Mammary epithelial cell (primary cell): ENCODE results near the gene FGF1.

Experiments
- EZH2 ChIP-seq: IDR thresholded peaks from 2 replicates; pipeline ENCODE4 v1.6.1; 2012; ENCODE audit warnings: low read length, inconsistent platforms, borderline replicate concordance
- TF ChIP-seq, protein P1 (sequence below), 2 donors: IDR thresholded peaks in 1 of 2; conservative IDR thresholded peaks in 1 of 2; 2 replicates each; pipeline ENCODE4 v1.5.1; 2011 to 2012; ENCODE audit warnings: inconsistent platforms in 2 of 2, low read length in 2 of 2, mild to moderate bottlenecking in 2 of 2, control low read depth in 1 of 2, low read depth in 1 of 2; ENCODE audit not compliant: insufficient read depth in 1 of 2; ENCODE audit errors: extremely low read depth in 1 of 2

DNA sequence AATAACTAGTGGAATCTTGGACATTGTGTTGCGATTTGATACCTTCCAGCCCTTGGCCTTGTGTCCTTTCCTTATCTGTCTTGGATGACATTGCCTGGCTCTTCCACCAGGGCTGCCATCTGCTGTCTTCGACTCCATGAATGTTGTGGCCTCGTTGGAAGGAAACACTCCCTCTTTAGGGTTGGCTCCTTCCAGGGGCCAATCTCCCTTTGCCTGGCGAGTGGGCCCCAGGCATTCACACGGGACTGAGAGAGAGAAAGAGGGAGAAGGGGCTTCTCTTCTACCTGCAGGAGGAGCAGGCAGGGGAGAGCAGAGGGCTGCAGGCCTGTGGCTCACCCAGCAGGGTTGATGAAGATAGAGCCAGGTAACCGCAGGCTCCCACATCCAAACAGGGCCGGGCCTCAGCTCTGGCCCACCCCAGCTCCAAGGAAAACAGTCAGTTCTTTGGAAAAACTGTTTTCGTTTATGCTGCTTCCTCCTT lies 31.3 kb downstream of the FGF1 start:
- TF ChIP-seq, protein P1, sequence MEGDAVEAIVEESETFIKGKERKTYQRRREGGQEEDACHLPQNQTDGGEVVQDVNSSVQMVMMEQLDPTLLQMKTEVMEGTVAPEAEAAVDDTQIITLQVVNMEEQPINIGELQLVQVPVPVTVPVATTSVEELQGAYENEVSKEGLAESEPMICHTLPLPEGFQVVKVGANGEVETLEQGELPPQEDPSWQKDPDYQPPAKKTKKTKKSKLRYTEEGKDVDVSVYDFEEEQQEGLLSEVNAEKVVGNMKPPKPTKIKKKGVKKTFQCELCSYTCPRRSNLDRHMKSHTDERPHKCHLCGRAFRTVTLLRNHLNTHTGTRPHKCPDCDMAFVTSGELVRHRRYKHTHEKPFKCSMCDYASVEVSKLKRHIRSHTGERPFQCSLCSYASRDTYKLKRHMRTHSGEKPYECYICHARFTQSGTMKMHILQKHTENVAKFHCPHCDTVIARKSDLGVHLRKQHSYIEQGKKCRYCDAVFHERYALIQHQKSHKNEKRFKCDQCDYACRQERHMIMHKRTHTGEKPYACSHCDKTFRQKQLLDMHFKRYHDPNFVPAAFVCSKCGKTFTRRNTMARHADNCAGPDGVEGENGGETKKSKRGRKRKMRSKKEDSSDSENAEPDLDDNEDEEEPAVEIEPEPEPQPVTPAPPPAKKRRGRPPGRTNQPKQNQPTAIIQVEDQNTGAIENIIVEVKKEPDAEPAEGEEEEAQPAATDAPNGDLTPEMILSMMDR (conservative IDR thresholded peaks at IDR 0.05 in 1 of 2, IDR thresholded peaks at IDR 0.05 in 1 of 2; ENCODE audit: extremely low read depth in 1 of 2, insufficient read depth in 1 of 2, low read depth in 1 of 2, low read length in 2 of 2), result peak in 1 of 2 donors; percentile 10
- TF ChIP-seq EZH2, result no peak
